ENCODE results near the gene PTGFRN. TPM values are rescaled to one million over a fixed set of nuclear protein-coding genes. Genes with fewer than 3 reads are reported as not detected.

Gene PTGFRN
- total and polyA plus RNA-seq, 2 of the 13 experiments (the other 11 are each of a cell fraction or from before 2014, with no cell fraction given): 3.3 to 11.3 TPM

DNA sequence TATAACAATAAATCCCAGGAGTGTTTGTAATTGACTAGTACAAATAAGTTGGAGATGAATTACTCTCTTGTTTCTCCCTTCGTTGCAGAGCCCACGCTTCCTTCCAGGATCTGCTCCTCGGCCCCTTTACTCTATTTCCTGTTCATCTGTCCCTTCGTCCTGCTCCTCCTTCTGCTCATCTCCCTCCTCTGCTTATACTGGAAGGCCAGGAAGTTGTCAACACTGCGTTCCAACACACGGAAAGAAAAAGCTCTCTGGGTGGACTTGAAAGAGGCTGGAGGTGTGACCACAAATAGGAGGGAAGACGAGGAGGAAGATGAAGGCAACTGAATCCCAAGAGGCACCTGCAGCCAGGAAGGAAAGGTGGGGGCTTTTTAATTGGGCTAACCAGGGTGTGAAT is 124.1 kb downstream of the PTGFRN start:
- H3K9me3 ChIP-seq (ENCODE audit: low read length): no peaks in the 10 kb centered on the region
- TF ChIP-seq CBFB (CRISPR knock-in tag; IDR thresholded peaks at IDR 0.05): no peak
- TF ChIP-seq BHLHE40 (IDR thresholded peaks at IDR 0.05; ENCODE audit: low read length): no peak
- TF ChIP-seq NKX3-1 (CRISPR knock-in tag; IDR thresholded peaks at IDR 0.05): no peak
- FAIRE-seq: no peak
- no peaks in the 10 kb centered on the region for H3K79me2 ChIP-seq (ENCODE audit: insufficient read depth, low read length)
- CTCF ChIA-PET (ENCODE audit: low intra/inter-chr PET ratio, low total read pairs): no interaction called here
- POLR2A ChIA-PET: no interaction called here
- no peak overlapping the region for H3K27ac ChIP-seq (ENCODE audit: extremely low read length, insufficient read depth, low read length)
- in situ Hi-C loops (cut with HindIII; ENCODE audit: extremely low pct_ligation_motif_present, low pct_unique_long_range_greater_than_20kb) (no loop called here), intact Hi-C loops (cut with micrococcal nuclease; ENCODE audit: unreplicated experiment) (no loop called here)
- H3K36me3 ChIP-seq (replicated peaks in 1 of 2; ENCODE audit: control insufficient read depth in 1 of 2, insufficient read depth in 2 of 2, low read length in 2 of 2): no peaks in the 10 kb centered on the region
- ATAC-seq: no peak
- H3K4me2 ChIP-seq (ENCODE audit: low read depth, low read length): no peak overlapping the region
- 27% methylated on average over 7 of the region's 7 CpGs for WGBS (ENCODE audit: low lambda C conversion rate)
- no peak overlapping the region for H2AFZ ChIP-seq (ENCODE audit: low read length)
- no peak for DNase-seq (ENCODE audit: low spot score)
- H4K20me1 ChIP-seq (ENCODE audit: insufficient read depth, low read length): no peaks in the 10 kb centered on the region
- H3K4me3 ChIP-seq (replicated peaks in 1 of 3; ENCODE audit: insufficient read depth in 1 of 3, low read depth in 2 of 3, low read length in 3 of 3): no peak overlapping the region
- no peaks in the 10 kb centered on the region for H3K4me1 ChIP-seq (ENCODE audit: insufficient read depth, low read length)
- H3K9ac ChIP-seq (ENCODE audit: insufficient read depth, low read depth, low read length): no peak overlapping the region
- BruUV-seq (replicated peaks): no TSS peak
- no peaks in the 10 kb centered on the region for H3K27me3 ChIP-seq (ENCODE audit: control insufficient read depth in 1 of 2, insufficient read depth in 2 of 2, low read length in 2 of 2)

DNA sequence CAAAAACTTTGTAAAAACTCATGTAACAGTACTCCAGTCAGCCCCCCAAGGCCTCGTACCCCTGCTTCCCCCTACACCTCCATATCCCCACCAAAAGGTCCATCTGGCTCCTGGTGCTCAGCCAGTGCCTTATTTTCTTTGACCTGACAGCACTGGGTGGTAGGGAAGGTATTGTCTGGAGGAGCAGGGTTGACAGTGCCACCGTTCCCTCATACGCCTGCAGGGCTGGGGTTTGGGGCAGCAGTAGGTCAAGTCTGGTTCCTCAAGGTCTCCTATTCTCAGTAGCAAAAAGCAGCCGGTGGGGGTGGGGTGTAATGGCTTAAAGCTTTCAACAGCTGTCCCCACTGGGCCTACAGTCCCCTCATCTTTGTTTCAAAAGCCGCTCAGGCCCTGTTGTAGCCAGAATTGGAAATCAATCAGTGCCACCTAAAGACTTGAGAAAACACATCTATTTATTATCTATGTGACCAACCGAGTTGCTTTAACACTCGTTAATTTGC is 125.1 kb downstream of the PTGFRN start:
- Histone ChIP-seq H3K4me3 (replicated peaks in 1 of 3; ENCODE audit: insufficient read depth in 1 of 3, low read depth in 2 of 3, low read length in 3 of 3) (no peak overlapping the region), H3K27me3 (ENCODE audit: control insufficient read depth in 1 of 2, insufficient read depth in 2 of 2, low read length in 2 of 2) (no peaks in the 10 kb centered on the region), H3K4me2 (ENCODE audit: low read depth, low read length) (no peak overlapping the region), H3K79me2 (ENCODE audit: insufficient read depth, low read length) (no peaks in the 10 kb centered on the region), H2AFZ (ENCODE audit: low read length) (no peak overlapping the region), H3K9me3 (ENCODE audit: low read length) (no peaks in the 10 kb centered on the region), H3K36me3 (replicated peaks in 1 of 2; ENCODE audit: control insufficient read depth in 1 of 2, insufficient read depth in 2 of 2, low read length in 2 of 2) (no peaks in the 10 kb centered on the region), H3K9ac (ENCODE audit: insufficient read depth, low read depth, low read length) (no peak overlapping the region), H3K27ac (ENCODE audit: extremely low read length, insufficient read depth, low read length) (no peak overlapping the region), H4K20me1 (ENCODE audit: insufficient read depth, low read length) (no peaks in the 10 kb centered on the region), H3K4me1 (ENCODE audit: insufficient read depth, low read length) (no peaks in the 10 kb centered on the region)
- FAIRE-seq (no peak), DNase-seq (ENCODE audit: low spot score) (no peak), ATAC-seq (no peak)
- BruUV-seq (replicated peaks): no TSS peak
- CTCF ChIA-PET (ENCODE audit: low intra/inter-chr PET ratio, low total read pairs): no interaction called here
- no peak for TF ChIP-seq ZNF10 (CRISPR knock-in tag; IDR thresholded peaks at IDR 0.05; ENCODE audit: borderline replicate concordance, low read depth)
- no peak for TF ChIP-seq SP4 (CRISPR knock-in tag; IDR thresholded peaks at IDR 0.05)
- TF ChIP-seq, protein P1, sequence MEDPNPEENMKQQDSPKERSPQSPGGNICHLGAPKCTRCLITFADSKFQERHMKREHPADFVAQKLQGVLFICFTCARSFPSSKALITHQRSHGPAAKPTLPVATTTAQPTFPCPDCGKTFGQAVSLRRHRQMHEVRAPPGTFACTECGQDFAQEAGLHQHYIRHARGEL (CRISPR knock-in tag; IDR thresholded peaks at IDR 0.05): no peak
- 73% methylated on average over 7 of the region's 7 CpGs for WGBS (ENCODE audit: low lambda C conversion rate)
- in situ Hi-C loops (cut with HindIII; ENCODE audit: extremely low pct_ligation_motif_present, low pct_unique_long_range_greater_than_20kb): no loop called here
- intact Hi-C loops (cut with micrococcal nuclease; ENCODE audit: unreplicated experiment): no loop called here
- POLR2A ChIA-PET: no interaction called here

All from HepG2 (cell line).